Measurements from ENCODE around the gene TEKT5.

TEKT5 gene

GRCh38 chr16:10676284-10676683 is 18.4 kb downstream of the TEKT5 start:
- H3K4me3 ChIP-seq (replicated peaks; ENCODE audit: low read depth, low read length), result no peak overlapping the region
- TF ChIP-seq CTCF (IDR thresholded peaks at IDR 0.05; ENCODE audit: low read length, missing control alignments), result no peak
- no peak for DNase-seq (ENCODE audit: low read depth)

GRCh38 chr16:10675861-10676260 is 18.9 kb downstream of the TEKT5 start:
- no peak for DNase-seq (ENCODE audit: low read depth)
- no peak overlapping the region for H3K4me3 ChIP-seq (replicated peaks; ENCODE audit: low read depth, low read length)
- no peak for TF ChIP-seq CTCF (IDR thresholded peaks at IDR 0.05; ENCODE audit: low read length, missing control alignments)

- no peak for TF ChIP-seq CTCF (IDR thresholded peaks at IDR 0.05; ENCODE audit: low read length, missing control alignments)
- DNase-seq (ENCODE audit: low read depth), result no peak
- no peak overlapping the region for H3K4me3 ChIP-seq (replicated peaks; ENCODE audit: low read depth, low read length)
Observed at GRCh38 chr16:10675216-10675615, 19.5 kb downstream of the TEKT5 start.

GRCh38 chr16:10671729-10672128 is 23.0 kb downstream of the TEKT5 start:
- H3K4me3 ChIP-seq (replicated peaks; ENCODE audit: low read depth, low read length), result no peak overlapping the region
- DNase-seq (ENCODE audit: low read depth), result no peak
- TF ChIP-seq CTCF (IDR thresholded peaks at IDR 0.05; ENCODE audit: low read length, missing control alignments), result no peak

- no peak for DNase-seq (ENCODE audit: low read depth)
Observed at GRCh38 chr16:10669791-10670190, 24.9 kb downstream of the TEKT5 start.

GRCh38 chr16:10668322-10669045 is 26.2 kb downstream of the TEKT5 start:
- DNase-seq (ENCODE audit: low read depth), result peak; percentile 23

More at GRCh38 chr16:10669791-10670190, 24.9 kb downstream of the TEKT5 start:
- H3K4me3 ChIP-seq (replicated peaks; ENCODE audit: low read depth, low read length), result no peak overlapping the region
- no peak for TF ChIP-seq CTCF (IDR thresholded peaks at IDR 0.05; ENCODE audit: low read length, missing control alignments)

More at GRCh38 chr16:10668322-10669045, 26.2 kb downstream of the TEKT5 start:
- TF ChIP-seq CTCF (IDR thresholded peaks at IDR 0.05; ENCODE audit: low read length, missing control alignments), result peak; percentile 56
- no peak overlapping the region for H3K4me3 ChIP-seq (replicated peaks; ENCODE audit: low read depth, low read length)

Measured in fibroblast of pulmonary artery (primary cell).